Chondrocyte (in vitro differentiated cells): ENCODE results near the gene GPC3. TPM values are rescaled to one million over a fixed set of nuclear protein-coding genes. Genes with fewer than 3 reads are reported as not detected.

Experiments
- DNase-seq: peaks from one replicate; pipeline ENCODE4 v3.0.0; 2021; ENCODE audit warnings: mixed read lengths, low spot score
- H3K27ac Mint-ChIP-seq: one replicate; pipeline ENCODE4 v1.8.0; 2021; ENCODE audit warnings: mild to moderate bottlenecking, moderate library complexity, mixed read lengths; ENCODE audit not compliant: unreplicated experiment
- H3K27me3 Mint-ChIP-seq: 2 replicates; pipeline ENCODE4 v1.8.0; 2021; ENCODE audit warnings: low read depth, mixed read lengths
- H3K36me3 Mint-ChIP-seq: 2 replicates; pipeline ENCODE4 v1.8.0; 2021; ENCODE audit warnings: low read depth, mixed read lengths
- H3K4me1 Mint-ChIP-seq: 2 replicates; pipeline ENCODE4 v1.8.0; 2021; ENCODE audit warnings: low read depth, mild to moderate bottlenecking, mixed read lengths
- H3K4me3 Mint-ChIP-seq: one replicate; pipeline ENCODE4 v1.8.0; 2021; ENCODE audit warnings: mild to moderate bottlenecking, moderate library complexity, mixed read lengths; ENCODE audit not compliant: unreplicated experiment
- H3K9me3 Mint-ChIP-seq: 2 replicates; pipeline ENCODE4 v1.8.0; 2021; ENCODE audit warnings: low read depth, mixed read lengths
- CTCF ChIP-seq: fragments of 200-600 bp; sonication (generic); IDR thresholded peaks from 2 replicates; pipeline ENCODE4 v1.5.0; 2021; ENCODE audit warnings: antibody characterized with exemption, mild to moderate bottlenecking, moderate library complexity
- total RNA-seq: library from RNA; stranded (reverse); gene quantifications from 3 replicates; pipeline ENCODE4 v1.2.1, GENCODE V29; 2021

GPC3 gene
- total RNA-seq, 1 donor from 2014 or later: 1.9 TPM

- TF ChIP-seq CTCF: no peak
- Mint-ChIP-seq H3K27ac (no peak overlapping the region), H3K9me3 (no peaks in the 10 kb centered on the region), H3K4me1 (peaks cover 3% of the 10 kb centered on the region), H3K4me3 (no peak overlapping the region), H3K36me3 (no peaks in the 10 kb centered on the region), H3K27me3 (no peaks in the 10 kb centered on the region)
- DNase-seq: no peak
Observed at GRCh38 chrX:133834771-133835170, 150.6 kb downstream of the GPC3 start.

- H3K27me3 Mint-ChIP-seq: no peaks in the 10 kb centered on the region
Observed at GRCh38 chrX:133819546-133819945, 165.8 kb downstream of the GPC3 start.

DNA sequence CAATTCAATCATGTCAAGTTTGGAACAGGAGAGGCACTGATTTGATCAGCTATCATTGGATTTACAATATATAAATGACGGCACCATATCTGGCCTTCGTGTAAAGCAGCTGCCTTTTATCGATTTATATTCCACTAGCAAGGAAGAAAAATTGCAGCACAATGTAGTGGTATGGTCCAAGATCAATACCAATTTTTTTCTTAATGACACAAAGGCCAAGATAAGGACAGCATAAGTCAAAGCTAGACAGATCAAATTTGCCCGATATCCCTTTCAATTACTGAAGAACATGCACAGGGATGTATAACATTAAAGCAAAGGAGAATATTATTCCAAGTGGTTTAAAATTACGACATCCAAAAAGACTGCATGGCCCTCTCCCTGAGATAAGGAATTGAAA lies 167.4 kb downstream of the GPC3 start:
- TF ChIP-seq CTCF: no peak
- Mint-ChIP-seq H3K4me1 (peaks cover 20% of the 10 kb centered on the region), H3K27me3 (no peaks in the 10 kb centered on the region), H3K36me3 (no peaks in the 10 kb centered on the region), H3K27ac (no peak overlapping the region), H3K9me3 (no peaks in the 10 kb centered on the region), H3K4me3 (no peak overlapping the region)
- DNase-seq: no peak

More at GRCh38 chrX:133819546-133819945, 165.8 kb downstream of the GPC3 start:
- Mint-ChIP-seq H3K9me3 (no peaks in the 10 kb centered on the region), H3K4me1 (peaks cover 6% of the 10 kb centered on the region), H3K4me3 (no peak overlapping the region), H3K36me3 (no peaks in the 10 kb centered on the region), H3K27ac (no peak overlapping the region)
- no peak for TF ChIP-seq CTCF
- DNase-seq: no peak

GRCh38 chrX:133815496-133815895 lies 169.9 kb downstream of the GPC3 start:
- H3K9me3 Mint-ChIP-seq: no peaks in the 10 kb centered on the region
- no peak for TF ChIP-seq CTCF
- DNase-seq: no peak
- no peak overlapping the region for H3K27ac Mint-ChIP-seq
- H3K27me3 Mint-ChIP-seq: no peaks in the 10 kb centered on the region
- peaks cover 32% of the 10 kb centered on the region for H3K4me1 Mint-ChIP-seq
- no peaks in the 10 kb centered on the region for H3K36me3 Mint-ChIP-seq
- no peak overlapping the region for H3K4me3 Mint-ChIP-seq

GRCh38 chrX:133813971-133814370 lies 171.4 kb downstream of the GPC3 start:
- TF ChIP-seq CTCF: no peak
- Mint-ChIP-seq H3K9me3 (no peaks in the 10 kb centered on the region), H3K4me1 (peaks cover 29% of the 10 kb centered on the region), H3K4me3 (no peak overlapping the region), H3K27me3 (no peaks in the 10 kb centered on the region), H3K27ac (peak overlapping the region; percentile 12), H3K36me3 (no peaks in the 10 kb centered on the region)
- no peak for DNase-seq
